ENCODE data around the gene SYNGR3. TPM values are rescaled to one million over a fixed set of nuclear protein-coding genes. Genes with fewer than 3 reads are reported as not detected.
"Not testable (repeated sequence)": the region's sequence is repeated elsewhere in the genome, so short reads cannot be mapped to it uniquely, and the experiment has no call there.

SYNGR3 gene
- total and polyA plus RNA-seq, 7 experiments from 2014 or later = 0.49 to 8.8 (median 0.92) TPM

DNA sequence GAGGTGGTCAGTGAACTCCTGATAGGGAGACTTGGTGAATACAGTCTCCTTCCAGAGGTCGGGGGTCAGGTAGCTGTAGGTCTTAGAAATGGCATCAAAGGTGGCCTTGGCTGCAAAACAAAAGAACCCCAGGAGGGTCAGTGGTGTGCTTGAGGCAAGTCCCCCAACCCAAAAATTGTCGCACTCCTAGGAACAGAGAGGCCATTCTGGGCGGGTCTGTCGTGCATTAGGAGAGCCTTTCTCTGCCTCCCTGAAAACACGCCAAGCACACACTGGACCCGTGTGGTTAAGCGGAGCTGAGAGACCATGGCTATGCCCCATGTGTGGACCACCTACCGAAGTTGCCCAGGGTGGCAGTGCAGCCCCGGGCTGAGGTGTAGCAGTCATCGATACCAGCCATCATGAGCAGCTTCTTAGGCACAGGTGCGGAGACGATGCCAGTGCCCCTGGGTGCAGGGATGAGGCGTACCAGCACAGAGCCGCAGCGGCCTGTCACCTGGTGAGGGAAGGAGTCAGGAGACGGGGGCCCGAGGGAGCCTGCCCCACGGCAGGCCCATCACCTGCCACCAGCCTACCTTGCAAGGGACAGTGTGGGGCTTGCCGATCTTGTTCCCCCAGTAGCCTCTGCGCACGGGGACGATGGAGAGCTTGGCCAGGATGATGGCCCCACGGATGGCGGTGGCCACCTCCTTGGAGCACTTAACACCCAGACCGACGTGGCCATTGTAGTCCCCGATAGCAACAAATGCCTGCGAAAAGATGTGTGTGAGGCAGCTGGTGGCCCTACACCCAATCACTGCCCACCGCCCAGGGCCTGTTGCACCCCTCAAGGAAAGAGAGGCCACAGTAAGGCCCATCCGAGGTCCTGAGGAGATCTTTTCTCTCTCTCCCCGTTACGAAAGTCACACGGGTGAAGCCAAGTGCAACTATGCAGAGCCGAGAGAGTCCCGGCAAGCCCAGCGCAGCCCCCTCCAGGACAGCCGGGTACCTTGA lies 27.3 kb upstream of the SYNGR3 start:
- intact Hi-C loops (cut with micrococcal nuclease) = loop anchor here (5.0 to 10.0 kb wide), 2 partner anchors 348 to 550 kb away; partner anchors contain the start of genes ATP6V0C (in 1 of the 2), CRAMP1 (in 1 of the 2) and IFT140 (in 1 of the 2)
- Mint-ChIP-seq H3K27ac (peak overlapping the region in 7 of 9 donors; percentile 47 to 97 (median 96)), H3K4me1 (peaks cover 21 to 49% (median 32%) of the 10 kb centered on the region in 7 donors), H3K36me3 (peaks cover 3 to 25% (median 10%) of the 10 kb centered on the region in 5 donors), H3K4me3 (peak overlapping the region; percentile 51 to 97 (median 92))
- H3K4me1 ChIP-seq (ENCODE audit: control insufficient read depth in 2 of 2, insufficient read depth in 2 of 2, low read length in 2 of 2) = peaks cover 31 to 45% of the 10 kb centered on the region in 2 donors
- POLR2A ChIA-PET = interaction anchor here (1.4 to 3.0 kb wide), 6 partner anchors 9 to 193 kb away, joined by 3 to 61 read pairs (median 8); partner anchors contain the start of genes GFER, NOXO1, TBL3 and TRAF7
- H3K9me3 Mint-ChIP-seq; H3K4me3 ChIP-seq (ENCODE audit: low read length); H3K27me3 ChIP-seq (ENCODE audit: control insufficient read depth in 2 of 2, insufficient read depth in 2 of 2, low read length in 2 of 2); CTCF ChIA-PET; H3K9me3 ChIP-seq (ENCODE audit: control insufficient read depth in 2 of 3, low read length in 3 of 3); H3K27me3 Mint-ChIP-seq; ATAC-seq; DNase-seq: not testable (repeated sequence)
- peak overlapping the region; percentile 100 for H3K27ac ChIP-seq (ENCODE audit: low read depth, low read length)
- H3K36me3 ChIP-seq (ENCODE audit: control insufficient read depth in 2 of 3, insufficient read depth in 3 of 3, low read length in 3 of 3) = peaks cover 8 to 26% (median 10%) of the 10 kb centered on the region in 3 experiments

DNA sequence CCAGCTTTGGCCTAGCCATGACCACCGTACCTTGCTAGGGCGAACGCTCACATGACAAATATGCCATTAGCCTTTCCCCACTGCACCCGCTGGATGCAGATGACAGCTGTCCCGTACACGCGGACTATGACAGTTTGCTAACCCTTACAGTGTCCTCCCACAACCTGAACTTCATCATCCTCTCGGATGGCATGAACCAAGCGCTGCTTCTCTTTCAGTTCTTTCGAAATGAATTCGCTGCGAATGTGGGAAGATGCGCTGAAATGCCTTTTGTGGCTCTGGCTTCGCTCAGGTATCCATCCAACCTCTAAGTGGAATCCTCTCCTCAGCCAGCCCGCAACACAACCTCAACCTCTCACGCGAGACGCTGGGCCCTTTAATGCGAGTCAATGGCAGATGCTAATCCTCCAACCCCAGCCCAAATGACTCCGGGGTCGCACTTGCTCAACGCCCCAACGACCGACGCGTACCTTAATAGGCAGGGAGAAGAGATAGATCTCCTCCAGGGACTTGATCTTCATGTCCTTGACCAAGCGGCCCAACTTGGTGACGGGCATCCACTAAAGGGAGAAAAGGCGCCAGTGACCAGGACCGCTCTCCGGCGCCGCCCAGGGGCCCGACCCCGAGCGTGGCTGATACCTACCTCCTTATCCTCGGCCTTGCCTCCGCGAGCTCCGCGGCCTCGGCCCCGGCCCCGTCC lies 25.8 kb upstream of the SYNGR3 start:
- H3K4me1 Mint-ChIP-seq = peaks cover 21 to 49% (median 32%) of the 10 kb centered on the region in 7 donors
- ATAC-seq = peak; percentile 24
- peaks cover 0 to 3% (median 0%) of the 10 kb centered on the region in 11 donors for H3K9me3 Mint-ChIP-seq

GRCh38 chr16:1964506-1965395 lies 25.0 kb upstream of the SYNGR3 start, which contains the start of gene RPS2:
TSS of gene RPS2 (minus strand) at chr16:1964826. CDS start at chr16:1964625, 201 bp downstream.
- Histone ChIP-seq H3K9me3 (ENCODE audit: control insufficient read depth in 2 of 3, low read length in 3 of 3) (no peaks in the 10 kb centered on the region), H3K4me1 (ENCODE audit: control insufficient read depth in 2 of 2, insufficient read depth in 2 of 2, low read length in 2 of 2) (peaks cover 25 to 41% of the 10 kb centered on the region in 2 donors), H3K36me3 (ENCODE audit: control insufficient read depth in 2 of 3, insufficient read depth in 3 of 3, low read length in 3 of 3) (peaks cover 8 to 23% (median 10%) of the 10 kb centered on the region in 3 experiments), H3K27me3 (ENCODE audit: control insufficient read depth in 2 of 2, insufficient read depth in 2 of 2, low read length in 2 of 2) (no peaks in the 10 kb centered on the region), H3K4me3 (ENCODE audit: low read length) (peak within 1 kb of the TSS; percentile 81), H3K27ac (ENCODE audit: low read depth, low read length) (peak within 1 kb of the TSS; percentile 100)
- H3K27ac Mint-ChIP-seq = peak within 1 kb of the TSS; percentile 95 to 98 (median 97)
- CTCF ChIA-PET = no interaction called here
- intact Hi-C loops (cut with micrococcal nuclease) = loop anchor here (1.0 to 10.0 kb wide), 11 partner anchors 8 to 1284 kb away; partner anchors contain the start of genes TBL3 (in 2 of the 2), ZNF598 (in 2 of the 2), ATP6V0C (in 1 of the 2) and CRAMP1 (in 1 of the 2)
- no peaks in the 10 kb centered on the region for H3K27me3 Mint-ChIP-seq
- peak; percentile 97 for ATAC-seq
- H3K9me3 Mint-ChIP-seq = peaks cover 0 to 3% (median 0%) of the 10 kb centered on the region in 11 donors
- POLR2A ChIA-PET = interaction anchor here (0.6 to 3.5 kb wide), 38 partner anchors 8 to 1585 kb away, joined by 3 to 61 read pairs (median 5); partner anchors contain the start of genes AMDHD2, EME2, FAHD1 and GFER
- H3K4me3 Mint-ChIP-seq = peak within 1 kb of the TSS; percentile 89 to 97 (median 94)
- peaks cover 21 to 49% (median 32%) of the 10 kb centered on the region in 7 donors for H3K4me1 Mint-ChIP-seq
- peak; percentile 94 to 99 (median 97) for DNase-seq
- H3K36me3 Mint-ChIP-seq = peaks cover 3 to 25% (median 10%) of the 10 kb centered on the region in 5 donors

More for the DNA sequence above, 25.8 kb upstream of the SYNGR3 start:
- no peaks in the 10 kb centered on the region for H3K9me3 ChIP-seq (ENCODE audit: control insufficient read depth in 2 of 3, low read length in 3 of 3)
- no peaks in the 10 kb centered on the region for H3K27me3 ChIP-seq (ENCODE audit: control insufficient read depth in 2 of 2, insufficient read depth in 2 of 2, low read length in 2 of 2)
- H3K4me1 ChIP-seq (ENCODE audit: control insufficient read depth in 2 of 2, insufficient read depth in 2 of 2, low read length in 2 of 2) = peaks cover 27 to 43% of the 10 kb centered on the region in 2 donors
- Mint-ChIP-seq H3K27me3 (no peaks in the 10 kb centered on the region), H3K4me3 (peak overlapping the region; percentile 89 to 97 (median 94)), H3K27ac (peak overlapping the region; percentile 88 to 97 (median 96)), H3K36me3 (peaks cover 3 to 25% (median 10%) of the 10 kb centered on the region in 5 donors)
- intact Hi-C loops (cut with micrococcal nuclease) = loop anchor here (1.0 to 10.0 kb wide), 11 partner anchors 8 to 1283 kb away; partner anchors contain the start of genes TBL3 (in 2 of the 2), ZNF598 (in 2 of the 2), ATP6V0C (in 1 of the 2) and CRAMP1 (in 1 of the 2)
- peak overlapping the region; percentile 81 for H3K4me3 ChIP-seq (ENCODE audit: low read length)
- peaks cover 8 to 26% (median 10%) of the 10 kb centered on the region in 3 experiments for H3K36me3 ChIP-seq (ENCODE audit: control insufficient read depth in 2 of 3, insufficient read depth in 3 of 3, low read length in 3 of 3)
- POLR2A ChIA-PET = interaction anchor here (0.6 to 3.5 kb wide), 37 partner anchors 8 to 1584 kb away, joined by 3 to 61 read pairs (median 5); partner anchors contain the start of genes AMDHD2, CEMP1, FAHD1 and GFER
- peak in 1 of 9 donors; percentile 51 for DNase-seq
- peak overlapping the region; percentile 100 for H3K27ac ChIP-seq (ENCODE audit: low read depth, low read length)
- CTCF ChIA-PET = interaction anchor here (0.6 kb wide), 1 partner anchor 41 kb away, joined by 3 read pairs; no protein-coding TSS in a partner anchor

DNA sequence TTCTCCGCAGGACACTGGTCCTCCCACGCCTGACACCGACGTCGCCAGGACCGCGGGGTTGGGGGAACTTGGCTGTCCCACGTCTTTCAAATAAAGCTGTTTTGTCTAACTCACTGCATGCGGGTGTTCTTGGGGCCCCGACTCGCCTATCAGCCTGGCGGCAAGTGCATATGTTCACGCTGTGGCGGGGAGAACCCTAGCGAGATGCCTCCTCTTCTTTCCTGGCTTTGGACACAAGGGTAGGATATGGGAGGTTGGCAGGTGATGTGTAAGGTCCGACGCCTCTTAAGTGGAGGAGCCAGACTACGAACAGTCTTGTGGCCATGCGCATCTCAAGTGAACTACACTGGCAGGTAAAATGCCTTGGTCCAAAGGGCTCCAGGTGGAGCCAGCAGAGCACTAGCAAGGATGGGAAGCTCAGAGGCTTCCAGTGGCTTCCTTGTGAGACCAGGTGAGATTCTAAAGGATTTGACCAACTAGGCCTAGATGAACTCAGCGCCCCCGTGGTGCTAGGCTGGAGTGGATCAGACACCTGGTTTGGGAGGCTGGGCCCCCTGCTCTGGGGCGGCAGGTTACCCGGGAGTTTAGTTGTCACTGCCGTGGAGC lies 24.3 kb upstream of the SYNGR3 start:
- Mint-ChIP-seq H3K9me3 (no peaks in the 10 kb centered on the region), H3K27ac (peak overlapping the region; percentile 95 to 98 (median 97)), H3K36me3 (peaks cover 3 to 23% (median 10%) of the 10 kb centered on the region in 5 donors), H3K4me1 (peaks cover 19 to 43% (median 27%) of the 10 kb centered on the region in 7 donors), H3K4me3 (peak overlapping the region; percentile 89 to 97 (median 94)), H3K27me3 (no peaks in the 10 kb centered on the region)
- Histone ChIP-seq H3K4me1 (ENCODE audit: control insufficient read depth in 2 of 2, insufficient read depth in 2 of 2, low read length in 2 of 2) (peaks cover 21 to 33% of the 10 kb centered on the region in 2 donors), H3K9me3 (ENCODE audit: control insufficient read depth in 2 of 3, low read length in 3 of 3) (no peaks in the 10 kb centered on the region), H3K27ac (ENCODE audit: low read depth, low read length) (peak overlapping the region; percentile 100), H3K4me3 (ENCODE audit: low read length) (peak overlapping the region; percentile 81), H3K27me3 (ENCODE audit: control insufficient read depth in 2 of 2, insufficient read depth in 2 of 2, low read length in 2 of 2) (no peaks in the 10 kb centered on the region), H3K36me3 (ENCODE audit: control insufficient read depth in 2 of 3, insufficient read depth in 3 of 3, low read length in 3 of 3) (peaks cover 8 to 22% (median 10%) of the 10 kb centered on the region in 3 experiments)
- ATAC-seq (no peak), DNase-seq (no peak)
- ChIA-PET POLR2A (interaction anchor here (0.6 to 3.5 kb wide), 33 partner anchors 9 to 1586 kb away, joined by 3 to 61 read pairs (median 5); partner anchors contain the start of genes AMDHD2, EME2, FAHD1 and GFER), CTCF (interaction anchor here (0.8 to 1.2 kb wide), 3 partner anchors 21 to 190 kb away, joined by 3 to 4 read pairs (median 3); partner anchors contain the start of gene TRAF7)
- intact Hi-C loops (cut with micrococcal nuclease) = loop anchor here (2.0 to 10.0 kb wide), 5 partner anchors 25 to 1285 kb away; partner anchors contain the start of genes CRAMP1 (in 1 of the 2), IFT140 (in 1 of the 2), PGP (in 1 of the 2) and STUB1 (in 1 of the 2)
